HUES48 (cell line): Measurements from ENCODE around the gene KRT20.

Source experiments
- H3K27ac ChIP-seq: one replicate; pipeline ENCODE4 v1.7.0; 2013; ENCODE audit warnings: low read depth, low read length, inconsistent platforms
- H3K27me3 ChIP-seq: 2 replicates; pipeline ENCODE4 v1.6.1; 2013; ENCODE audit warnings: mild to moderate bottlenecking, low read length; ENCODE audit not compliant: control insufficient read depth, insufficient read depth
- H3K36me3 ChIP-seq: 2 replicates; pipeline ENCODE4 v1.6.1; 2013; ENCODE audit warnings: low read length; ENCODE audit not compliant: control insufficient read depth, insufficient read depth
- H3K4me1 ChIP-seq: 2 replicates; pipeline ENCODE4 v1.6.1; 2013; ENCODE audit warnings: mild to moderate bottlenecking, low read length; ENCODE audit not compliant: control insufficient read depth, insufficient read depth
- H3K4me3 ChIP-seq: 2 replicates; pipeline ENCODE4 v1.5.1; 2013; ENCODE audit warnings: mild to moderate bottlenecking, low read depth, low read length
- H3K9ac ChIP-seq: 2 replicates; pipeline ENCODE4 v1.6.1; 2013; ENCODE audit warnings: mild to moderate bottlenecking, low read depth, low read length, moderate library complexity
- H3K9me3 ChIP-seq: 2 replicates; pipeline ENCODE4 v1.6.1; 2013; ENCODE audit warnings: low read length; ENCODE audit not compliant: control insufficient read depth, insufficient read depth

Gene KRT20

GRCh38 chr17:40830085-40830776 is 54.8 kb downstream of the KRT20 start:
- peaks cover 69% of the 10 kb centered on the region for H3K27me3 ChIP-seq
- H3K36me3 ChIP-seq: peaks cover 7% of the 10 kb centered on the region; the same call in 1 of the 2 replicates
- no peak overlapping the region for H3K4me3 ChIP-seq
- H3K27ac ChIP-seq: no peak overlapping the region
- no peak overlapping the region for H3K9ac ChIP-seq
- peaks cover 11% of the 10 kb centered on the region for H3K4me1 ChIP-seq
- no peaks in the 10 kb centered on the region for H3K9me3 ChIP-seq

- Histone ChIP-seq H3K4me1 (peaks cover 11% of the 10 kb centered on the region), H3K9me3 (no peaks in the 10 kb centered on the region), H3K27ac (no peak overlapping the region), H3K27me3 (peaks cover 52% of the 10 kb centered on the region), H3K4me3 (no peak overlapping the region), H3K36me3 (no peaks in the 10 kb centered on the region), H3K9ac (no peak overlapping the region)
Observed at GRCh38 chr17:40828454-40829044, 56.5 kb downstream of the KRT20 start.

GRCh38 chr17:40827746-40828453 is 57.1 kb downstream of the KRT20 start:
- no peak overlapping the region for H3K27ac ChIP-seq
- H3K9me3 ChIP-seq: no peaks in the 10 kb centered on the region
- H3K9ac ChIP-seq: no peak overlapping the region
- no peak overlapping the region for H3K4me3 ChIP-seq
- H3K36me3 ChIP-seq: no peaks in the 10 kb centered on the region
- H3K4me1 ChIP-seq: peaks cover 5% of the 10 kb centered on the region
- H3K27me3 ChIP-seq: peaks cover 45% of the 10 kb centered on the region
